ENCODE measurements around the gene DLEC1.
"Not testable (repeated sequence)": the region's sequence is repeated elsewhere in the genome, so short reads cannot be mapped to it uniquely, and the experiment has no call there.

DLEC1 gene

GRCh38 chr3:38121451-38121831 is 82.4 kb downstream of the DLEC1 start:
- DNase-seq (ENCODE audit: low spot score): no peak

GRCh38 chr3:38121832-38122461 is 82.9 kb downstream of the DLEC1 start:
- no peak for DNase-seq (ENCODE audit: low spot score)

- no peak for DNase-seq (ENCODE audit: low spot score)
Observed at GRCh38 chr3:38122712-38123290, 83.8 kb downstream of the DLEC1 start.

- no peak for DNase-seq (ENCODE audit: low spot score)
Observed at GRCh38 chr3:38124324-38125122, 85.5 kb downstream of the DLEC1 start.

- DNase-seq (ENCODE audit: low spot score): no peak
Observed at GRCh38 chr3:38125305-38126120, 86.5 kb downstream of the DLEC1 start.

- DNase-seq (ENCODE audit: low spot score): no peak
Observed at GRCh38 chr3:38126121-38126892, 87.3 kb downstream of the DLEC1 start.

- DNase-seq (ENCODE audit: low spot score): no peak
Observed at GRCh38 chr3:38127611-38128302, 88.7 kb downstream of the DLEC1 start.

GRCh38 chr3:38128303-38128655 is 89.3 kb downstream of the DLEC1 start:
- no peak for DNase-seq (ENCODE audit: low spot score)

- DNase-seq (ENCODE audit: low spot score): no peak
Observed at GRCh38 chr3:38129058-38129457, 90.0 kb downstream of the DLEC1 start.

GRCh38 chr3:38130631-38131065 is 91.6 kb downstream of the DLEC1 start:
- no peak for DNase-seq (ENCODE audit: low spot score)

GRCh38 chr3:38131621-38132369 is 92.8 kb downstream of the DLEC1 start:
- no peak for DNase-seq (ENCODE audit: low spot score)

GRCh38 chr3:38133209-38133556 is 94.2 kb downstream of the DLEC1 start:
- no peak for DNase-seq (ENCODE audit: low spot score)

- no peak for DNase-seq (ENCODE audit: low spot score)
Observed at GRCh38 chr3:38133557-38134405, 94.8 kb downstream of the DLEC1 start.

- DNase-seq (ENCODE audit: low spot score): not testable (repeated sequence)
Observed at GRCh38 chr3:38134517-38135143, 95.6 kb downstream of the DLEC1 start.

GRCh38 chr3:38135621-38136277 is 96.7 kb downstream of the DLEC1 start:
- not testable (repeated sequence) for DNase-seq (ENCODE audit: low spot score)

GRCh38 chr3:38136393-38136776 is 97.4 kb downstream of the DLEC1 start:
- DNase-seq (ENCODE audit: low spot score): peak; percentile 54

- DNase-seq (ENCODE audit: low spot score): peak; percentile 98
Observed at GRCh38 chr3:38136777-38137614, 98.0 kb downstream of the DLEC1 start, which contains the start of gene ACAA1. Gene ACAA1 (minus strand): TSS chr3:38137127. CDS start chr3:38137035, 92 bp downstream.

All from hepatic stellate cell (primary cell).